Stomach (tissue), 9 donors: Measurements from ENCODE around the gene PRR5. TPM values are rescaled to one million over a fixed set of nuclear protein-coding genes. Genes with fewer than 3 reads are reported as not detected.

Source experiments
- DNase-seq, 2 donors: peaks; one replicate each; pipeline versions ENCODE4 v3.0.0 to v3.0.0-alpha.2; 2013 to 2019
- H3K27ac ChIP-seq, 5 donors: fragments of 200-600 bp in 4 of 5; sonication (generic) in 4 of 5; one replicate each; pipeline ENCODE4 v1.5.1; 2013 to 2019; ENCODE audit warnings: mild to moderate bottlenecking in 1 of 5, moderate library complexity in 1 of 5
- H3K27me3 ChIP-seq, 3 donors: fragments of 200-600 bp; sonication (generic); one replicate each; pipeline ENCODE4 v1.5.1; 2017 to 2019; ENCODE audit warnings: mixed run types in 1 of 3
- H3K36me3 ChIP-seq, 4 donors: fragments of 200-600 bp; sonication (generic); 1 replicate in 3 of 4; 2 replicates in 1 of 4; pipeline ENCODE4 v1.5.1; 2016 to 2019
- H3K4me1 ChIP-seq, 4 donors: fragments of 200-600 bp; sonication (generic); one replicate each; pipeline ENCODE4 v1.5.1; 2016 to 2019
- H3K4me3 ChIP-seq, 4 donors: fragments of 200-600 bp; sonication (generic) in 3 of 4; one replicate each; pipeline ENCODE4 v1.5.1; 2016 to 2019; ENCODE audit warnings: mild to moderate bottlenecking in 1 of 4
- H3K9me3 ChIP-seq, 4 donors: fragments of 200-600 bp; sonication (generic); one replicate each; pipeline ENCODE4 v1.5.1; 2016 to 2019
- CTCF ChIP-seq, 7 experiments: fragments of 450-650 bp in 4 of 7; fragments of 200-600 bp in 3 of 7; sonication (generic) in 3 of 7; IDR thresholded peaks; one replicate each; pipeline ENCODE4 v1.5.1; 2016 to 2019; ENCODE audit warnings: antibody characterized with exemption in 7 of 7, control low read depth in 2 of 7, mild to moderate bottlenecking in 1 of 7
- EP300 ChIP-seq: sonication (generic); formaldehyde crosslinking; IDR thresholded peaks from one replicate; pipeline ENCODE4 v1.6.1; 2017; ENCODE audit warnings: antibody characterized with exemption
- POLR2A ChIP-seq, 4 donors: fragments of 450-650 bp; IDR thresholded peaks; one replicate each; pipeline ENCODE4 v1.6.1; 2016; ENCODE audit warnings: antibody characterized with exemption in 4 of 4, control low read depth in 2 of 4, mild to moderate bottlenecking in 1 of 4, moderate library complexity in 1 of 4
- POLR2AphosphoS5 ChIP-seq, 3 donors: sonication (generic); formaldehyde crosslinking; IDR thresholded peaks; one replicate each; pipeline ENCODE4 v1.6.1; 2016; ENCODE audit warnings: antibody characterized with exemption in 3 of 3
- WGBS, 5 donors: extraction: QIAGEN DNeasy Blood & Tissue Kit in 3 of 5; methylation state at CpG; one replicate each; pipeline versions ENCODE4 v1.1.5 to v1.1.7; 2013 to 2018; 5-methylcytosine and 5-hydroxymethylcytosine counted together
- intact Hi-C: fragments of 100-400 bp; cut with DNase I; formaldehyde crosslinking; loops from one replicate; pipeline ENCODE4 v1.15.1; 2023; ENCODE audit warnings: low total_unique reads
- polyA plus RNA-seq, 3 donors: library from polyadenylated mRNA; stranded (reverse); fragments of 200-250 nt; gene quantifications; one replicate each; pipeline ENCODE4 v1.2.3, GENCODE V29; 2013
- total RNA-seq, 5 donors: library from RNA; depleted of rRNA; stranded (reverse); fragments of >200 nt; gene quantifications; one replicate each; pipeline versions ENCODE4 v1.1.0 to v1.2.3, GENCODE V29; 2014 to 2016
- donor health status: healthy with polysubstance abuse.
- donor health status: Bipolar disorder and iron deficiency.
- donor health status: healthy.

Gene PRR5
- total and polyA plus RNA-seq, 8 donors = 8.3 to 36.5 (median 17.9) TPM; not detected in 1

GRCh38 chr22:44732017-44732561 lies 30.1 kb downstream of the PRR5 start:
- no peak for TF ChIP-seq POLR2A (IDR thresholded peaks at IDR 0.05)
- TF ChIP-seq POLR2AphosphoS5 (IDR thresholded peaks at IDR 0.05) = no peak
- no peak for TF ChIP-seq EP300
- TF ChIP-seq CTCF (IDR thresholded peaks at IDR 0.05) = no peak

GRCh38 chr22:44732661-44733060 lies 30.7 kb downstream of the PRR5 start:
- WGBS, 5 donors = 90 to 94% (median 92%) methylated on average over 22 to 27 of the region's 27 CpGs
- intact Hi-C loops = no loop called here
- DNase-seq = no peak
- H3K27me3 ChIP-seq = peaks cover 0 to 26% (median 0%) of the 10 kb centered on the region in 3 donors
- peaks cover 0 to 30% (median 21%) of the 10 kb centered on the region in 4 donors for H3K4me1 ChIP-seq
- no peak overlapping the region for H3K27ac ChIP-seq
- TF ChIP-seq EP300 (no peak), POLR2A (IDR thresholded peaks at IDR 0.05) (no peak), CTCF (IDR thresholded peaks at IDR 0.05) (no peak), POLR2AphosphoS5 (IDR thresholded peaks at IDR 0.05) (no peak)
- H3K4me3 ChIP-seq = no peak overlapping the region
- no peaks in the 10 kb centered on the region for H3K9me3 ChIP-seq
- peaks cover 3 to 24% (median 20%) of the 10 kb centered on the region in 4 donors for H3K36me3 ChIP-seq

More at GRCh38 chr22:44732017-44732561, 30.1 kb downstream of the PRR5 start:
- intact Hi-C loops = no loop called here
- H3K4me1 ChIP-seq = peaks cover 0 to 28% (median 20%) of the 10 kb centered on the region in 4 donors
- peaks cover 0 to 20% (median 0%) of the 10 kb centered on the region in 3 donors for H3K27me3 ChIP-seq
- WGBS, 5 donors = 80 to 91% (median 89%) methylated on average over 9 to 21 of the region's 21 CpGs
- H3K9me3 ChIP-seq = no peaks in the 10 kb centered on the region
- DNase-seq = no peak
- H3K27ac ChIP-seq = no peak overlapping the region
- peaks cover 3 to 30% (median 26%) of the 10 kb centered on the region in 4 donors for H3K36me3 ChIP-seq
- H3K4me3 ChIP-seq = no peak overlapping the region

- DNase-seq = no peak
- TF ChIP-seq POLR2A (IDR thresholded peaks at IDR 0.05) = no peak
- no peak for TF ChIP-seq POLR2AphosphoS5 (IDR thresholded peaks at IDR 0.05)
- no peak for TF ChIP-seq CTCF (IDR thresholded peaks at IDR 0.05)
- no peak for TF ChIP-seq EP300
- Histone ChIP-seq H3K27ac (no peak overlapping the region), H3K4me1 (peaks cover 0 to 38% (median 28%) of the 10 kb centered on the region in 4 donors), H3K27me3 (peaks cover 0 to 35% (median 0%) of the 10 kb centered on the region in 3 donors), H3K9me3 (no peaks in the 10 kb centered on the region), H3K4me3 (no peak overlapping the region), H3K36me3 (peaks cover 3 to 18% (median 16%) of the 10 kb centered on the region in 4 donors)
- 79 to 91% (median 86%) methylated on average over 10 to 14 of the region's 14 CpGs for WGBS, 5 donors
- intact Hi-C loops = no loop called here
Observed at GRCh38 chr22:44733426-44734106, 31.6 kb downstream of the PRR5 start.

GRCh38 chr22:44734278-44734677 lies 32.3 kb downstream of the PRR5 start:
- 75 to 84% (median 79%) methylated on average over 5 to 8 of the region's 8 CpGs for WGBS, 5 donors
- intact Hi-C loops = no loop called here

More at GRCh38 chr22:44734278-44734677, 32.3 kb downstream of the PRR5 start:
- Histone ChIP-seq H3K4me3 (no peak overlapping the region), H3K36me3 (peaks cover 3 to 17% (median 12%) of the 10 kb centered on the region in 4 donors), H3K27ac (no peak overlapping the region), H3K27me3 (peaks cover 0 to 40% (median 0%) of the 10 kb centered on the region in 3 donors), H3K9me3 (no peaks in the 10 kb centered on the region), H3K4me1 (peaks cover 0 to 38% (median 22%) of the 10 kb centered on the region in 4 donors)
- no peak for DNase-seq
- TF ChIP-seq POLR2AphosphoS5 (IDR thresholded peaks at IDR 0.05) (no peak), POLR2A (IDR thresholded peaks at IDR 0.05) (no peak), EP300 (no peak), CTCF (IDR thresholded peaks at IDR 0.05) (no peak)
